Neuronal stem cell (in vitro differentiated cells): Measurements from ENCODE around the gene PPP1R26.

ENCODE experiments used
- DNase-seq: peaks from one replicate; pipeline ENCODE4 v3.0.0-alpha.2; 2013; ENCODE audit warnings: low spot score
- H2AFZ ChIP-seq: one replicate; pipeline ENCODE4 v1.6.1; 2013; ENCODE audit warnings: mild to moderate bottlenecking, low read length, inconsistent platforms
- H2AK5ac ChIP-seq: 2 replicates; pipeline ENCODE4 v1.6.1; 2013; ENCODE audit warnings: low read depth, mild to moderate bottlenecking, inconsistent platforms, low read length, moderate library complexity, mixed read lengths
- H2BK120ac ChIP-seq: 2 replicates; pipeline ENCODE4 v1.6.1; 2013; ENCODE audit warnings: low read depth, mild to moderate bottlenecking, inconsistent platforms, low read length, moderate library complexity, mixed read lengths
- H2BK12ac ChIP-seq: one replicate; pipeline ENCODE4 v1.6.1; 2013; ENCODE audit warnings: low read length, inconsistent platforms
- H2BK15ac ChIP-seq: 2 replicates; pipeline ENCODE4 v1.6.1; 2013; ENCODE audit warnings: mild to moderate bottlenecking, low read length, inconsistent platforms, mixed read lengths
- H2BK5ac ChIP-seq: one replicate; pipeline ENCODE4 v1.6.1; 2013; ENCODE audit warnings: inconsistent platforms, mild to moderate bottlenecking, low read length, moderate library complexity
- H3K14ac ChIP-seq: one replicate; pipeline ENCODE4 v1.6.1; 2013; ENCODE audit warnings: low read length, inconsistent platforms
- H3K18ac ChIP-seq: 2 replicates; pipeline ENCODE4 v1.6.1; 2013; ENCODE audit warnings: low read length, inconsistent platforms
- H3K23ac ChIP-seq: 2 replicates; pipeline ENCODE4 v1.6.1; 2013; ENCODE audit warnings: low read depth, mild to moderate bottlenecking, mixed read lengths, low read length, inconsistent platforms; ENCODE audit not compliant: poor library complexity
- H3K27ac ChIP-seq: replicated peaks from 3 replicates; pipeline ENCODE4 v1.5.1; 2013; ENCODE audit warnings: low read length, inconsistent platforms
- H3K27me3 ChIP-seq, 3 experiments: 2 replicates each; pipeline ENCODE4 v1.6.1; 2013; ENCODE audit warnings: low read length in 3 of 3, mild to moderate bottlenecking in 2 of 3, inconsistent platforms in 1 of 3, low read depth in 1 of 3, mixed read lengths in 1 of 3, moderate library complexity in 1 of 3; ENCODE audit not compliant: control insufficient read depth in 3 of 3, insufficient read depth in 3 of 3
- H3K36me3 ChIP-seq, 2 donors: replicated peaks in 1 of 2; 2 replicates each; pipeline ENCODE4 v1.6.1; 2013; ENCODE audit warnings: low read length in 2 of 2; ENCODE audit not compliant: control insufficient read depth in 2 of 2, insufficient read depth in 2 of 2
- H3K4ac ChIP-seq: 2 replicates; pipeline ENCODE4 v1.6.1; 2013; ENCODE audit warnings: inconsistent platforms, mild to moderate bottlenecking, low read length, moderate library complexity
- H3K4me1 ChIP-seq, 2 donors: 1 replicate in 1 of 2; 2 replicates in 1 of 2; pipeline ENCODE4 v1.6.1; 2013; ENCODE audit warnings: low read length in 2 of 2, low read depth in 1 of 2; ENCODE audit not compliant: control insufficient read depth in 2 of 2, insufficient read depth in 1 of 2
- H3K4me2 ChIP-seq: one replicate; pipeline ENCODE4 v1.6.1; 2013; ENCODE audit warnings: mild to moderate bottlenecking, low read length, inconsistent platforms; ENCODE audit not compliant: insufficient read depth, poor library complexity, severe bottlenecking
- H3K4me3 ChIP-seq, 2 donors: 2 replicates each; pipeline ENCODE4 v1.5.1; 2013; ENCODE audit warnings: low read length in 2 of 2, mild to moderate bottlenecking in 2 of 2, inconsistent platforms in 1 of 2, moderate library complexity in 1 of 2
- H3K79me1 ChIP-seq: one replicate; pipeline ENCODE4 v1.6.1; 2013; ENCODE audit warnings: low read depth, mild to moderate bottlenecking, inconsistent platforms, low read length, moderate library complexity
- H3K9ac ChIP-seq: one replicate; pipeline ENCODE4 v1.6.1; 2013; ENCODE audit warnings: mild to moderate bottlenecking, low read depth, low read length, inconsistent platforms; ENCODE audit not compliant: poor library complexity
- H3K9me3 ChIP-seq, 2 donors: replicated peaks in 1 of 2; 2 replicates each; pipeline versions ENCODE3 to v1.6.1; 2013; ENCODE audit warnings: low read length in 2 of 2, mild to moderate bottlenecking in 2 of 2, inconsistent platforms in 1 of 2, low read depth in 1 of 2, mixed read lengths in 1 of 2, moderate library complexity in 1 of 2; ENCODE audit not compliant: control insufficient read depth in 2 of 2, insufficient read depth in 1 of 2
- H4K8ac ChIP-seq: one replicate; pipeline ENCODE4 v1.6.1; 2013; ENCODE audit warnings: low read depth, mild to moderate bottlenecking, inconsistent platforms, low read length, moderate library complexity
- H4K91ac ChIP-seq: one replicate; pipeline ENCODE4 v1.6.1; 2013; ENCODE audit warnings: low read length, low read depth, mild to moderate bottlenecking, inconsistent platforms; ENCODE audit not compliant: poor library complexity
- WGBS, 2 donors: extraction: QIAGEN DNeasy Blood & Tissue Kit; methylation state at CpG; one replicate each; pipeline ENCODE4 v1.1.7; 2013; ENCODE audit warnings: missing lambda C conversion rate in 2 of 2, mixed read lengths in 1 of 2; ENCODE audit not compliant: insufficient read length in 2 of 2, insufficient replicate concordance in 1 of 2; ENCODE audit errors: extremely low coverage in 2 of 2; 5-methylcytosine and 5-hydroxymethylcytosine counted together

Gene PPP1R26

DNA sequence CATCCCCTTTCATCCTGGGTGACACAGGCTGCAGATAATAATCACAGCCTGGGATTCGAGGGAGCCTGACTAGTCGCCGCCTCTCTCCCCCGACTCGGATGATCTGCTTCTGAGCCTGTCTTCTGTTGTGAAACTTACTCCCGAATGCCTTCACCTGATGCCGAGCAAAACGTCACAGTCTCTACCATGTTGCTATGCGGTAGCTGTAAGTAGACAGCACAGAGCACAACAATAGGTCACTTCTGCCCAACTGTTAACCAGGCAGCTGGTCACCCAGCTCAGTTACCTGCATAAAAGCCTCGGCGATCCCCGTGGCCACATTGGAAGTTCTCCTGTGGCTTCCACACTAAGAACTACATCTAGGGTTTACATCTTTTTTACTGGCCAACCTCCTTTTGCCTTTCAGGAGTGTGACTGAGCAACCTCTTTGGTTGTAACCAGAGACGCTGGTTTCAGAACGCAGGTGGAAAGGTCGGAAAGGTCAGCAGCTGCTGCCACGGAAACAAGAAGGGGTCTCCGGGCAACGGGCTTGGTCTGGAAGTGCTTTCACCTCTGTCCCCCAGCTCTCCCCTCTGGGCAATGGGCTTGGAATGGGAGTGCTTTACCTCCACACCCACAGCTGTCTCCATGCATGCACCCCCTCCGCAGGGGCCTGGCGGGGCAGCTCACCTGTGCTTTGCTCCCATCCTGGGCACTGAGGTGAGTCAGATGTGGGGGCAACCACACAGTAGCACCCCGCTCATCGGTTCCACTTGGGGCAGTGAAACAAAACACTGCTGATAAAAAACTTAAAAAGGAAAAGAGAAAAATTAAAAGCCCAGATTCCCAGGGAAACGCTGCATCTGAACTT, 7.6 kb upstream of the PPP1R26 start:
- peak overlapping the region; percentile 57 for H2AFZ ChIP-seq
- DNase-seq, result peak; percentile 84
- H3K79me1 ChIP-seq, result no peaks in the 10 kb centered on the region
- H3K4me3 ChIP-seq, result peak overlapping the region; percentile 12 to 19
- peaks cover 23 to 25% of the 10 kb centered on the region in 2 donors for H3K4me1 ChIP-seq
- peak overlapping the region; percentile 47 for H3K4me2 ChIP-seq
- H3K27ac ChIP-seq, result peak overlapping the region; percentile 100
- H2BK15ac ChIP-seq, result no peak overlapping the region
- H3K36me3 ChIP-seq, result no peaks in the 10 kb centered on the region
- no peak overlapping the region for H2BK12ac ChIP-seq
- peak overlapping the region; percentile 93 for H2BK120ac ChIP-seq
- no peaks in the 10 kb centered on the region for H3K27me3 ChIP-seq
- no CpG with 5 or more reads among the region's 23 CpGs for WGBS, 2 donors
- no peak overlapping the region for H3K9ac ChIP-seq
- H4K8ac ChIP-seq, result no peak overlapping the region
- no peaks in the 10 kb centered on the region for H3K9me3 ChIP-seq
- H3K18ac ChIP-seq, result peak overlapping the region; percentile 99
- no peak overlapping the region for H3K4ac ChIP-seq
- H4K91ac ChIP-seq, result peak overlapping the region; percentile 98
- H2AK5ac ChIP-seq, result peak overlapping the region; percentile 99
- H2BK5ac ChIP-seq, result peak overlapping the region; percentile 98
- no peak overlapping the region for H3K14ac ChIP-seq
- no peak overlapping the region for H3K23ac ChIP-seq

DNA sequence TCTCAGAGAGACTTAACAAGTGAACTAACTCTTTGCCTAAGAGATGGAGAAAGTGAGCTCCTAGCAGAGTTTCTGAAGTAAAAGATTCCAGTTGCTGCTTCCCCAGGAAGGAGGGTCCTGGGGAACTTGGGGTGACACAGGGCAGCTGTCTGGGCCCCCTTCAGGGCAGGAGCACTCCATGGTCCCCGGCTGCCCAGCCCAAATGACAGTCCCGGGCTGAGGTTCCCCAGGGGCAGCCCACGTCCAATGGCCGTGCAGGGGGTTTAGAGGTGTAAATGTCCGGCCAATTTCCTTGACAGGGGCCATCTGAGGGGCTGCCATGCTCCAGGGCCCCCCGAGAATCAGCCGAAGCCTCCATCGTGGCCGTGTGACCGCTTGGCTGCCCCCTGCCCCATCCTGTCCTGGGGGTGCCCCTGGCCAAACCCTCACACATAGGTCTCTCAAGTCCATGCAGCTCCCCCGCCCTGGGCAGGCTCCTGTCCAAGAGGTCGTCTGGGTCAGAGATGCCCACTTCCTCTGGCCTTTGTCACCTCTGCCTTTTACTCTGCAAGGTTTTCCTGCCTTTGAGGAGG, 5.5 kb upstream of the PPP1R26 start:
- H3K9me3 ChIP-seq, result no peaks in the 10 kb centered on the region
- no peaks in the 10 kb centered on the region for H3K36me3 ChIP-seq
- H2AFZ ChIP-seq, result no peak overlapping the region
- H2BK12ac ChIP-seq, result peak overlapping the region; percentile 87
- H2AK5ac ChIP-seq, result peak overlapping the region; percentile 99
- H3K9ac ChIP-seq, result no peak overlapping the region
- H3K27ac ChIP-seq, result no peak overlapping the region
- peaks cover 23 to 25% of the 10 kb centered on the region in 2 donors for H3K4me1 ChIP-seq
- WGBS, 2 donors, result no CpG with 5 or more reads among the region's 12 CpGs
- peak overlapping the region; percentile 72 for H2BK5ac ChIP-seq
- no peaks in the 10 kb centered on the region for H3K27me3 ChIP-seq
- H3K4me2 ChIP-seq, result no peak overlapping the region
- H3K4me3 ChIP-seq, result no peak overlapping the region
- DNase-seq, result no peak
- H2BK120ac ChIP-seq, result no peak overlapping the region
- peak overlapping the region; percentile 75 for H3K23ac ChIP-seq
- no peak overlapping the region for H4K8ac ChIP-seq
- peak overlapping the region; percentile 88 for H3K18ac ChIP-seq
- peak overlapping the region; percentile 9 for H4K91ac ChIP-seq
- no peak overlapping the region for H3K4ac ChIP-seq
- H2BK15ac ChIP-seq, result peak overlapping the region; percentile 96
- H3K79me1 ChIP-seq, result no peaks in the 10 kb centered on the region
- H3K14ac ChIP-seq, result peak overlapping the region; percentile 61

DNA sequence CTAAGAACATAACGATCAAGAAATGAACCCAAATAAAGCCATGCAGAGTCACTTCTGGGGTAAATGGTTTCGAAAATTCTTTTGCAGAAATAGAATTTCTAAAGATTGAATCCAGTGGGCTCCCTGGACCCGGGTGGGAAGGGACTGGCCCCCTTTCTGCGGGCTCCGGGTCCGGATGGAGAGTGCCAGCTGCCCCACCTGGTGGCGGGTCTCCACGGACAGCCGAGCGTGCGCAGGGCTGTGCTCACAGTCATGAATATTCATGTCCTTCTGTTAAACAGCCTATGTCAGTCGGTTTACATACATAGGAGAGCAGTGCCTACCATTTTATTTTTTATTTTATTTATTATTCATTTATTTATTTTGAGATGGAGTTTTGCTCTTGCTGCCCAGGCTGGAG, 4.7 kb upstream of the PPP1R26 start:
- Histone ChIP-seq H2BK15ac (no peak overlapping the region), H2AFZ (no peak overlapping the region), H3K36me3 (no peaks in the 10 kb centered on the region), H3K27ac (no peak overlapping the region), H3K9ac (no peak overlapping the region), H3K4me2 (no peak overlapping the region), H3K9me3 (no peaks in the 10 kb centered on the region), H3K4me1 (peaks cover 23 to 25% of the 10 kb centered on the region in 2 donors), H3K14ac (no peak overlapping the region), H4K8ac (no peak overlapping the region), H3K4ac (no peak overlapping the region), H3K27me3 (no peaks in the 10 kb centered on the region), H3K18ac (no peak overlapping the region), H2AK5ac (no peak overlapping the region), H3K79me1 (no peaks in the 10 kb centered on the region), H2BK12ac (no peak overlapping the region), H4K91ac (no peak overlapping the region), H3K23ac (no peak overlapping the region), H3K4me3 (no peak overlapping the region), H2BK120ac (no peak overlapping the region), H2BK5ac (no peak overlapping the region)
- no CpG with 5 or more reads among the region's 12 CpGs for WGBS, 2 donors
- DNase-seq, result no peak

DNA sequence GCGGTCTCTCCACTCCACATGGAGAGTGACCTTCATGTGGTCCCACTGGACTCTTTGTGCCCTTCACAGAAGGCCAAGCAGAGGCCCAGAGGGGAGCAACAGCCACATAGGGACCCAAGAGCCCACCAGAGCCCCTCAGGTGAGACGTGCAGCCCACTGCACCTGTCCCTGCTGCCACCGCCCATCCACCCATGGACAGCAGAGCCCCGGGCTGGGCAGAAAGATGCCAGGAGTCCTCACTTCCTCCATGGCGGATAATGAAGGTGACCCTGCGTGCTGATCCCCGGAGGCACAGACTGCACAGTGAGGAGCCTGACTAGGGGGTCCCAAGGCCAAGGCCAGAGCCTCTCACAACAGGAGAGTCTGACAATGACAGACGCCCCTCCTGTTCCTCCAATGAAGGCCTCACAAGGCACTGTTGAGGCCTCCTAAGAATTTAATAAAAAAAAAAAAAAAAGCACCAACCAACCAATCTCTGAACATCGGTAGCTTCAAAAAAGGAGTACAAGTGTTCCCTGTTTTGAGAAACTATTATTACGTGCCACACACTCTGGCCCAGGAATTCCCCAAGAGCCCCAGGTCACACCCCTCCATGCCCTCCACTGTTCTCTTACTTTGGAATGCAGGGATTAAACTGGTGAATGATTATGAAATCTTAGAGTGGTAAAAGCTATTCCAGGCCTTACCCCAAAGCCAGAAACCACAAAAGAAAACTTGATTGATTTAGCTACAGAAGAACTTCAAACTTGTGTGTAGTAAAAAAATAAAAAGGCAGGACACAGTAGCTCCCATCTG, 2.8 kb upstream of the PPP1R26 start:
- Histone ChIP-seq H3K4me1 (peaks cover 16 to 24% of the 10 kb centered on the region in 2 donors), H3K18ac (peak overlapping the region; percentile 31), H2BK5ac (no peak overlapping the region), H3K4ac (no peak overlapping the region), H3K23ac (no peak overlapping the region), H3K4me3 (no peak overlapping the region), H3K14ac (no peak overlapping the region), H3K9ac (no peak overlapping the region), H2BK120ac (no peak overlapping the region), H2AFZ (no peak overlapping the region), H3K27ac (no peak overlapping the region), H2AK5ac (peak overlapping the region; percentile 76), H2BK12ac (no peak overlapping the region), H2BK15ac (no peak overlapping the region), H4K91ac (no peak overlapping the region), H3K9me3 (no peaks in the 10 kb centered on the region), H3K36me3 (no peaks in the 10 kb centered on the region), H4K8ac (no peak overlapping the region), H3K4me2 (no peak overlapping the region), H3K27me3 (no peaks in the 10 kb centered on the region), H3K79me1 (peaks cover 8% of the 10 kb centered on the region)
- WGBS, 2 donors, result no CpG with 5 or more reads among the region's 10 CpGs
- DNase-seq, result no peak
